Anterior cingulate cortex (tissue), 58 donors: ENCODE measurements around the gene METTL2A.
"Not testable (repeated sequence)": the region's sequence is repeated elsewhere in the genome, so short reads cannot be mapped to it uniquely, and the experiment has no call there.

Source experiments
- DNase-seq, 58 donors: peaks; one replicate each; lab custom pipeline; 2025; lab: John Stamatoyannopoulos, UW

The METTL2A gene

GRCh38 chr17:62423647-62424461 lies at the start of gene METTL2A:
METTL2A (plus strand) TSS chr17:62423897; CDS start chr17:62423903, 6 bp downstream.
- DNase-seq = peak; percentile 25 to 89 (median 70)

- no peak for DNase-seq
These were observed 43.4 kb upstream of the METTL2A start, which contains the start of gene EFCAB3 for GRCh38 chr17:62380253-62380652. EFCAB3 (plus strand) TSS chr17:62380553; CDS start chr17:62382980, 2,427 bp downstream.

GRCh38 chr17:62381561-62381960 lies 42.1 kb upstream of the METTL2A start:
- no peak for DNase-seq

- peak in 3 of 58 donors; percentile 0 to 7 (median 0) for DNase-seq
These were observed 34.8 kb upstream of the METTL2A start for GRCh38 chr17:62388856-62389255.

- no peak for DNase-seq
These were observed 30.8 kb upstream of the METTL2A start for GRCh38 chr17:62392908-62393307.

GRCh38 chr17:62398891-62399290 lies 24.8 kb upstream of the METTL2A start:
- no peak for DNase-seq

GRCh38 chr17:62405451-62405850 lies 18.2 kb upstream of the METTL2A start:
- no peak for DNase-seq

- not testable (repeated sequence) for DNase-seq
These were observed 10.6 kb upstream of the METTL2A start for GRCh38 chr17:62413090-62413489.

- not testable (repeated sequence) for DNase-seq
These were observed 2.5 kb downstream of the METTL2A start for GRCh38 chr17:62426214-62426613.

- not testable (repeated sequence) for DNase-seq
These were observed 11.6 kb downstream of the METTL2A start for GRCh38 chr17:62435251-62435650.

GRCh38 chr17:62441181-62441580 lies 17.5 kb downstream of the METTL2A start:
- not testable (repeated sequence) for DNase-seq

GRCh38 chr17:62444063-62444462 lies 20.4 kb downstream of the METTL2A start:
- DNase-seq = no peak

- not testable (repeated sequence) for DNase-seq
These were observed 22.1 kb downstream of the METTL2A start for GRCh38 chr17:62445791-62446190.

- not testable (repeated sequence) for DNase-seq
These were observed 28.5 kb downstream of the METTL2A start for GRCh38 chr17:62452195-62452594.

GRCh38 chr17:62453041-62453440 lies 29.3 kb downstream of the METTL2A start:
- DNase-seq = not testable (repeated sequence)

GRCh38 chr17:62453656-62454055 lies 30.0 kb downstream of the METTL2A start:
- not testable (repeated sequence) for DNase-seq

GRCh38 chr17:62454111-62454510 lies 30.4 kb downstream of the METTL2A start:
- DNase-seq = peak in 10 of 58 donors; percentile 1 to 27 (median 4)

GRCh38 chr17:62456016-62456415 lies 32.3 kb downstream of the METTL2A start:
- DNase-seq = no peak

GRCh38 chr17:62458483-62458882 lies 34.8 kb downstream of the METTL2A start:
- not testable (repeated sequence) for DNase-seq

- not testable (repeated sequence) for DNase-seq
These were observed 40.7 kb downstream of the METTL2A start for GRCh38 chr17:62464422-62464821.

- DNase-seq = not testable (repeated sequence)
These were observed 41.6 kb downstream of the METTL2A start for GRCh38 chr17:62465271-62465670.
